HEK293 (cell line): ENCODE results near the gene PUM1.

ENCODE experiments used
- CTCF ChIA-PET: fragments of 350-600 bp; formaldehyde crosslinking; extraction: SDS; loops from one replicate; lab custom pipeline; 2021; ENCODE audit warnings: antibody characterized with exemption; lab: Yijun Ruan, JAX
- POLR2A ChIA-PET: fragments of 300-600 bp; formaldehyde crosslinking; extraction: SDS; loops from one replicate; lab custom pipeline; 2020; ENCODE audit warnings: antibody characterized with exemption, inconsistent platforms; lab: Yijun Ruan, JAX
- H3K27ac ChIP-seq: fragments of 200-500 bp; sonication (Bioruptor generic); 2 replicates; pipeline ENCODE4 v1.5.1; 2014; ENCODE audit warnings: low read depth, low read length, control low read depth, inconsistent platforms; ENCODE audit errors: extremely low read depth
- H3K36me3 ChIP-seq, 2 experiments: fragments of 200-500 bp in 1 of 2; sonication (Bioruptor generic) in 1 of 2; 1 replicate in 1 of 2; 2 replicates in 1 of 2; pipeline ENCODE4 v1.5.1; 2014 to 2017; ENCODE audit warnings: inconsistent platforms in 2 of 2, low read length in 2 of 2; ENCODE audit not compliant: control insufficient read depth in 2 of 2, insufficient read depth in 1 of 2
- H3K4me1 ChIP-seq: fragments of 200-500 bp; sonication (Bioruptor generic); 2 replicates; pipeline ENCODE4 v1.5.1; 2014; ENCODE audit warnings: mild to moderate bottlenecking, low read length, inconsistent platforms; ENCODE audit not compliant: control insufficient read depth, insufficient read depth
- H3K4me3 ChIP-seq: 2 replicates; pipeline ENCODE4 v1.5.1; 2011; ENCODE audit warnings: low read depth, mild to moderate bottlenecking, control low read depth, low read length, moderate library complexity
- H3K9me3 ChIP-seq: fragments of 200-500 bp; sonication (Bioruptor generic); 2 replicates; pipeline ENCODE4 v1.5.1; 2014; ENCODE audit warnings: low read depth, low read length, inconsistent platforms; ENCODE audit not compliant: control insufficient read depth, insufficient read depth
- BCL11B ChIP-seq: fragments of 450-650 bp; formaldehyde crosslinking; IDR thresholded peaks from 2 replicates; pipeline ENCODE4 v1.5.1; 2016; ENCODE audit warnings: low read depth, missing biosample characterization, missing genetic modification characterization
- FEZF1 ChIP-seq: fragments of 450-650 bp; formaldehyde crosslinking; IDR thresholded peaks from 2 replicates; pipeline ENCODE4 v1.5.1; 2016; ENCODE audit warnings: missing biosample characterization, missing genetic modification characterization
- GLIS2 ChIP-seq: fragments of 450-650 bp; formaldehyde crosslinking; IDR thresholded peaks from 2 replicates; pipeline ENCODE4 v1.5.1; 2016; ENCODE audit warnings: missing biosample characterization, missing genetic modification characterization
- IKZF3 ChIP-seq: fragments of 450-650 bp; IDR thresholded peaks from 2 replicates; pipeline ENCODE4 v1.5.0; 2018; ENCODE audit warnings: missing biosample characterization, mild to moderate bottlenecking, missing genetic modification characterization, moderate library complexity
- SCRT2 ChIP-seq: fragments of 450-650 bp; formaldehyde crosslinking; IDR thresholded peaks from 2 replicates; pipeline ENCODE4 v1.5.1; 2016; ENCODE audit warnings: missing biosample characterization, missing genetic modification characterization
- TRIM28 ChIP-seq: IDR thresholded peaks from 2 replicates; pipeline ENCODE4 v1.6.1; 2011; ENCODE audit warnings: low read length, control low read depth, borderline replicate concordance
- ZBTB1 ChIP-seq: fragments of 450-650 bp; formaldehyde crosslinking; IDR thresholded peaks from 2 replicates; pipeline ENCODE4 v1.5.1; 2016; ENCODE audit warnings: missing biosample characterization, missing genetic modification characterization
- ZBTB20 ChIP-seq: fragments of 450-650 bp; formaldehyde crosslinking; IDR thresholded peaks from 2 replicates; pipeline ENCODE4 v1.5.1; 2016; ENCODE audit warnings: missing biosample characterization, missing genetic modification characterization
- ZNF175 ChIP-seq: fragments of 450-650 bp; formaldehyde crosslinking; IDR thresholded peaks from 2 replicates; pipeline ENCODE4 v1.5.1; 2016; ENCODE audit warnings: missing biosample characterization, missing genetic modification characterization
- ZNF184 ChIP-seq: fragments of 450-650 bp; IDR thresholded peaks from 2 replicates; pipeline ENCODE4 v1.5.1; 2018; ENCODE audit warnings: missing biosample characterization, mild to moderate bottlenecking, missing genetic modification characterization
- ZNF214 ChIP-seq: fragments of 450-650 bp; formaldehyde crosslinking; IDR thresholded peaks from 2 replicates; pipeline ENCODE4 v1.5.1; 2017; ENCODE audit warnings: missing biosample characterization, mild to moderate bottlenecking, missing genetic modification characterization, borderline replicate concordance
- ZNF366 ChIP-seq: fragments of 450-650 bp; formaldehyde crosslinking; conservative IDR thresholded peaks from 2 replicates; pipeline ENCODE4 v1.5.1; 2016; ENCODE audit warnings: missing biosample characterization, missing genetic modification characterization
- ZNF843 ChIP-seq: fragments of 450-650 bp; formaldehyde crosslinking; IDR thresholded peaks from 2 replicates; pipeline ENCODE4 v1.5.1; 2016; ENCODE audit warnings: missing biosample characterization, missing genetic modification characterization
- TF ChIP-seq, protein P1 (sequence below): fragments of 450-650 bp; formaldehyde crosslinking; IDR thresholded peaks from 2 replicates; pipeline ENCODE4 v1.5.1; 2016; ENCODE audit warnings: missing biosample characterization, missing genetic modification characterization, low read depth
- TF ChIP-seq, protein P2 (sequence below): fragments of 450-650 bp; formaldehyde crosslinking; IDR thresholded peaks from 2 replicates; pipeline ENCODE4 v1.5.1; 2017; ENCODE audit warnings: missing biosample characterization, missing genetic modification characterization
- TF ChIP-seq, protein P3 (sequence below): fragments of 450-650 bp; formaldehyde crosslinking; IDR thresholded peaks from 2 replicates; pipeline ENCODE4 v1.5.1; 2016; ENCODE audit warnings: missing biosample characterization, missing genetic modification characterization
- TF ChIP-seq, protein P4 (sequence below): fragments of 450-650 bp; formaldehyde crosslinking; IDR thresholded peaks from 2 replicates; pipeline ENCODE4 v1.5.1; 2016; ENCODE audit warnings: missing biosample characterization, missing genetic modification characterization
- TF ChIP-seq, protein P5 (sequence below): fragments of 450-650 bp; formaldehyde crosslinking; optimal IDR thresholded peaks from 2 replicates; pipeline ENCODE3; 2016; ENCODE audit warnings: missing biosample characterization, mild to moderate bottlenecking, missing genetic modification characterization
- TF ChIP-seq, protein P6 (sequence below): fragments of 450-650 bp; formaldehyde crosslinking; IDR thresholded peaks from 2 replicates; pipeline ENCODE4 v1.5.1; 2017; ENCODE audit warnings: missing biosample characterization, missing genetic modification characterization

Gene PUM1

DNA sequence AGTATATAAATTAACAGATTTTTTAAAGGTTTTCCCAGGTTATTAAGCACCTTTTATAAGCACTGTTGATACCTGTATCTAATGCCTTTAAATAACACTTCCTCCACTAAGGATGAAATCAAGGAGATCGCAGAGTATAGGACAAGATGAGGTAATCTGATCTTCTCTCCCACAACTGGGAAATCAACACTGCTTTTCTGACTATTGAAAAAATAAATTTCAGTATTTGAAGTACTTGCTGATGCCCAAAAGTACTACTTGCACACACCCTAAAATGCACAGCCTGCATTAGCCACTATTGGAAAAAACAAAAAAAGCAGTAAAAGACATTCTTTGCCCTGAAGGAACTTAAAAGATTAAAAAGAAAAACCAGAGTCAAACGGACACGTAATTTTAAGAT lies 48.6 kb downstream of the PUM1 start (continued):
- TF ChIP-seq, protein P1, sequence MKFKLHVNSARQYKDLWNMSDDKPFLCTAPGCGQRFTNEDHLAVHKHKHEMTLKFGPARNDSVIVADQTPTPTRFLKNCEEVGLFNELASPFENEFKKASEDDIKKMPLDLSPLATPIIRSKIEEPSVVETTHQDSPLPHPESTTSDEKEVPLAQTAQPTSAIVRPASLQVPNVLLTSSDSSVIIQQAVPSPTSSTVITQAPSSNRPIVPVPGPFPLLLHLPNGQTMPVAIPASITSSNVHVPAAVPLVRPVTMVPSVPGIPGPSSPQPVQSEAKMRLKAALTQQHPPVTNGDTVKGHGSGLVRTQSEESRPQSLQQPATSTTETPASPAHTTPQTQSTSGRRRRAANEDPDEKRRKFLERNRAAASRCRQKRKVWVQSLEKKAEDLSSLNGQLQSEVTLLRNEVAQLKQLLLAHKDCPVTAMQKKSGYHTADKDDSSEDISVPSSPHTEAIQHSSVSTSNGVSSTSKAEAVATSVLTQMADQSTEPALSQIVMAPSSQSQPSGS (tag by site-specific recombination), result peak; percentile 32; the same call in 1 of the 2 replicates
- TF ChIP-seq IKZF3 (tag by site-specific recombination) (peak; percentile 73), ZNF175 (tag by site-specific recombination) (no peak), SCRT2 (tag by site-specific recombination) (peak; percentile 46; the same call in 1 of the 2 replicates), ZNF184 (tag by site-specific recombination) (no peak)
- TF ChIP-seq, protein P2, sequence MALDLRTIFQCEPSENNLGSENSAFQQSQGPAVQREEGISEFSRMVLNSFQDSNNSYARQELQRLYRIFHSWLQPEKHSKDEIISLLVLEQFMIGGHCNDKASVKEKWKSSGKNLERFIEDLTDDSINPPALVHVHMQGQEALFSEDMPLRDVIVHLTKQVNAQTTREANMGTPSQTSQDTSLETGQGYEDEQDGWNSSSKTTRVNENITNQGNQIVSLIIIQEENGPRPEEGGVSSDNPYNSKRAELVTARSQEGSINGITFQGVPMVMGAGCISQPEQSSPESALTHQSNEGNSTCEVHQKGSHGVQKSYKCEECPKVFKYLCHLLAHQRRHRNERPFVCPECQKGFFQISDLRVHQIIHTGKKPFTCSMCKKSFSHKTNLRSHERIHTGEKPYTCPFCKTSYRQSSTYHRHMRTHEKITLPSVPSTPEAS, result 0 out of 2 replicates have a peak, but pooled peaks have one; percentile 38

DNA sequence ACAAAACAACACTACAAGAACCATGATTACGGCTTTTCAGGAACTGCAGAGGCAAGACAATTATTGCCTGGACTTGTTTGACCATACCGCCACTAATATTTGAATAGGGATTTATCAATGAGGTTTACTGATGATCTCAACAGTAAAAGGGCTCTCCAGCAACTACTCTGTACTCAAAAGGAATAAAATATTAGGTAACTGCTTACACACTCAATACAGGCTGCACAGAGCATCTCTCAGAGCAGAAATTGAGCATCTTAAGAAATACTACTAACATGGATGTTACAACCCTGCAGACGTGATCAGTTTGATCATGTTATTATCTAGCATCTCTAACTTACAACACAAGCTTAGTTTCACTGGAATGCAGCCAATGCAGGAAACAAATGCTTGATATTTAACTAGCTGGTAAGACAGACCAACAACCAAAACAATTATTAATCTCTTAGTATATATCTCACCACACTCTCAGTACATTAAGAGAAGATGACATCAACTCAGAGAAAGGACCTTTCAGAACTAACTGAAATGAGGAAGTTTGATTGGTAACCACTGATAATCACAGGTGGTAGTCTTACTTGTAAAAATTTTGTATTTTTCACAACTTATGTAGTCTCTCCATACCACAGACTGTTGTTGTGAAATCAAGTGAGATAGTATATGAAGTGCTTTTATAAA lies 52.2 kb downstream of the PUM1 start:
- Histone ChIP-seq H3K36me3 (peaks cover 0 to 8% of the 10 kb centered on the region in 2 experiments; a peak in 2 of 3 replicates), H3K4me1 (peaks cover 46% of the 10 kb centered on the region), H3K4me3 (no peak overlapping the region), H3K9me3 (no peaks in the 10 kb centered on the region), H3K27ac (no peak overlapping the region)
- CTCF ChIA-PET, result interaction anchor here (1.4 kb wide), 1 partner anchor 168 kb away, joined by 4 read pairs; no protein-coding TSS in a partner anchor
- POLR2A ChIA-PET, result interaction anchor here (0.9 kb wide), 1 partner anchor 11 kb away, joined by 7 read pairs; no protein-coding TSS in a partner anchor
- TF ChIP-seq, protein P3, sequence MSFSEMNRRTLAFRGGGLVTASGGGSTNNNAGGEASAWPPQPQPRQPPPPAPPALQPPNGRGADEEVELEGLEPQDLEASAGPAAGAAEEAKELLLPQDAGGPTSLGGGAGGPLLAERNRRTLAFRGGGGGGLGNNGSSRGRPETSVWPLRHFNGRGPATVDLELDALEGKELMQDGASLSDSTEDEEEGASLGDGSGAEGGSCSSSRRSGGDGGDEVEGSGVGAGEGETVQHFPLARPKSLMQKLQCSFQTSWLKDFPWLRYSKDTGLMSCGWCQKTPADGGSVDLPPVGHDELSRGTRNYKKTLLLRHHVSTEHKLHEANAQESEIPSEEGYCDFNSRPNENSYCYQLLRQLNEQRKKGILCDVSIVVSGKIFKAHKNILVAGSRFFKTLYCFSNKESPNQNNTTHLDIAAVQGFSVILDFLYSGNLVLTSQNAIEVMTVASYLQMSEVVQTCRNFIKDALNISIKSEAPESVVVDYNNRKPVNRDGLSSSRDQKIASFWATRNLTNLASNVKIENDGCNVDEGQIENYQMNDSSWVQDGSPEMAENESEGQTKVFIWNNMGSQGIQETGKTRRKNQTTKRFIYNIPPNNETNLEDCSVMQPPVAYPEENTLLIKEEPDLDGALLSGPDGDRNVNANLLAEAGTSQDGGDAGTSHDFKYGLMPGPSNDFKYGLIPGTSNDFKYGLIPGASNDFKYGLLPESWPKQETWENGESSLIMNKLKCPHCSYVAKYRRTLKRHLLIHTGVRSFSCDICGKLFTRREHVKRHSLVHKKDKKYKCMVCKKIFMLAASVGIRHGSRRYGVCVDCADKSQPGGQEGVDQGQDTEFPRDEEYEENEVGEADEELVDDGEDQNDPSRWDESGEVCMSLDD (tag by site-specific recombination), result no peak
- TF ChIP-seq GLIS2 (no peak), ZNF214 (tag by site-specific recombination) (no peak), BCL11B (tag by site-specific recombination) (no peak), TRIM28 (peak; percentile 37; the same call in 1 of the 2 replicates)

DNA sequence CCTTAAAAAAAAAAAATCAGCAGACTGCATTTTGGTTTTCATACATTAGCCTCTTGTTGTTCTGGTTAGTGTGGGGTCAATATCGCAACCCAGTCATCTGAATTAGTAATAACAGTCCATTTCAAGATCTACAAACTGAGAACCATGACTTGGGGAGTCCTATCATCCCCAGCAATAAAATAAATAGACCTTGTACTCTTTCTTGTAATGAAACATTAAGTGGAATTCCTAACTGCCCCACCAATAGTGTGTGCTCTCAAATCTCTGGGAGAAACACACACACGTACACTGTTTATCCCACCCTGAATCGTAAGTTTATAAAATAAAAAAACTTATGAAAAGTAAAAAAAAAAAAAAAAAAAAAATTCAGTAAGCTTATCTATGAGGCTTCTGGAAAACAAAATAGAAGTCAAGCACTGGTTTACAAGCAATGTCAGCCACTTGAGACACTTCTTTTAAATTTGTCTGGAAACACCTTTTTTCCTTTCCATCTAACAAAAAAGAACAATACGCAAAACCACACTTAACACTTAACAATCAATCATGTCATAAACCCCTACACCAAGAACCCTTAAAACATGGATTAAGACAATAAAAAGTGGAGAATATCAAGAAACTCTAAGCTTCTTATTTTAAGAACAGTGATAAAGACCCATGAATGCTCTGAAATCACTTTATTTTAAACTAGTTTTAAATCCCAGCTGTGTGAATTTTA lies 53.1 kb downstream of the PUM1 start:
- peaks cover 46% of the 10 kb centered on the region for H3K4me1 ChIP-seq
- peaks cover 0 to 11% of the 10 kb centered on the region in 2 experiments; a peak in 1 of 3 replicates for H3K36me3 ChIP-seq
- ChIA-PET CTCF (interaction anchor here (0.6 to 1.4 kb wide), 3 partner anchors 11 to 776 kb away, joined by 3 to 4 read pairs (median 4); no protein-coding TSS in a partner anchor), POLR2A (interaction anchor here (0.7 kb wide), 2 partner anchors 15 to 39 kb away, joined by 4 read pairs; no protein-coding TSS in a partner anchor)
- H3K27ac ChIP-seq, result no peak overlapping the region
- TF ChIP-seq ZBTB1 (tag by site-specific recombination), result no peak
- TF ChIP-seq, protein P4, sequence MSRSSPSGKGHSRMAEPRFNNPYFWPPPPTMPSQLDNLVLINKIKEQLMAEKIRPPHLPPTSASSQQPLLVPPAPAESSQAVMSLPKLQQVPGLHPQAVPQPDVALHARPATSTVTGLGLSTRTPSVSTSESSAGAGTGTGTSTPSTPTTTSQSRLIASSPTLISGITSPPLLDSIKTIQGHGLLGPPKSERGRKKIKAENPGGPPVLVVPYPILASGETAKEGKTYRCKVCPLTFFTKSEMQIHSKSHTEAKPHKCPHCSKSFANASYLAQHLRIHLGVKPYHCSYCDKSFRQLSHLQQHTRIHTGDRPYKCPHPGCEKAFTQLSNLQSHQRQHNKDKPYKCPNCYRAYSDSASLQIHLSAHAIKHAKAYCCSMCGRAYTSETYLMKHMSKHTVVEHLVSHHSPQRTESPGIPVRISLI (tag by site-specific recombination), result peak; percentile 92
- TF ChIP-seq ZNF175 (tag by site-specific recombination), result no peak
- TF ChIP-seq ZNF843 (tag by site-specific recombination), result 0 out of 2 replicates have a peak, but pooled peaks have one; percentile 11
- TF ChIP-seq ZBTB20, result peak; percentile 46; the same call in 1 of the 2 replicates
- TF ChIP-seq, protein P5, sequence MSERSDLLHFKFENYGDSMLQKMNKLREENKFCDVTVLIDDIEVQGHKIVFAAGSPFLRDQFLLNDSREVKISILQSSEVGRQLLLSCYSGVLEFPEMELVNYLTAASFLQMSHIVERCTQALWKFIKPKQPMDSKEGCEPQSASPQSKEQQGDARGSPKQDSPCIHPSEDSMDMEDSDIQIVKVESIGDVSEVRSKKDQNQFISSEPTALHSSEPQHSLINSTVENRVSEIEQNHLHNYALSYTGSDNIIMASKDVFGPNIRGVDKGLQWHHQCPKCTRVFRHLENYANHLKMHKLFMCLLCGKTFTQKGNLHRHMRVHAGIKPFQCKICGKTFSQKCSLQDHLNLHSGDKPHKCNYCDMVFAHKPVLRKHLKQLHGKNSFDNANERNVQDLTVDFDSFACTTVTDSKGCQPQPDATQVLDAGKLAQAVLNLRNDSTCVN (tag by site-specific recombination), result no peak
- TF ChIP-seq, protein P6, sequence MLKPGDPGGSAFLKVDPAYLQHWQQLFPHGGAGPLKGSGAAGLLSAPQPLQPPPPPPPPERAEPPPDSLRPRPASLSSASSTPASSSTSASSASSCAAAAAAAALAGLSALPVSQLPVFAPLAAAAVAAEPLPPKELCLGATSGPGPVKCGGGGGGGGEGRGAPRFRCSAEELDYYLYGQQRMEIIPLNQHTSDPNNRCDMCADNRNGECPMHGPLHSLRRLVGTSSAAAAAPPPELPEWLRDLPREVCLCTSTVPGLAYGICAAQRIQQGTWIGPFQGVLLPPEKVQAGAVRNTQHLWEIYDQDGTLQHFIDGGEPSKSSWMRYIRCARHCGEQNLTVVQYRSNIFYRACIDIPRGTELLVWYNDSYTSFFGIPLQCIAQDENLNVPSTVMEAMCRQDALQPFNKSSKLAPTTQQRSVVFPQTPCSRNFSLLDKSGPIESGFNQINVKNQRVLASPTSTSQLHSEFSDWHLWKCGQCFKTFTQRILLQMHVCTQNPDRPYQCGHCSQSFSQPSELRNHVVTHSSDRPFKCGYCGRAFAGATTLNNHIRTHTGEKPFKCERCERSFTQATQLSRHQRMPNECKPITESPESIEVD (tag by site-specific recombination), result peak; percentile 95
- peak; percentile 71 for TF ChIP-seq FEZF1
- 0 out of 2 replicates have a peak, but pooled peaks have one; percentile 15 for TF ChIP-seq ZNF366
- H3K9me3 ChIP-seq, result no peaks in the 10 kb centered on the region
- no peak overlapping the region for H3K4me3 ChIP-seq
